ENCODE data around the gene MAPK12.

The MAPK12 gene

GRCh38 chr22:50307890-50308596, 46.6 kb upstream of the MAPK12 start:
- no peak for TF ChIP-seq CTCF (conservative IDR thresholded peaks at IDR 0.05; ENCODE audit: low read depth, low read length)
- H3K4me3 ChIP-seq (ENCODE audit: low read depth, low read length): no peak overlapping the region
- DNase-seq (ENCODE audit: low read depth): no peak

DNA sequence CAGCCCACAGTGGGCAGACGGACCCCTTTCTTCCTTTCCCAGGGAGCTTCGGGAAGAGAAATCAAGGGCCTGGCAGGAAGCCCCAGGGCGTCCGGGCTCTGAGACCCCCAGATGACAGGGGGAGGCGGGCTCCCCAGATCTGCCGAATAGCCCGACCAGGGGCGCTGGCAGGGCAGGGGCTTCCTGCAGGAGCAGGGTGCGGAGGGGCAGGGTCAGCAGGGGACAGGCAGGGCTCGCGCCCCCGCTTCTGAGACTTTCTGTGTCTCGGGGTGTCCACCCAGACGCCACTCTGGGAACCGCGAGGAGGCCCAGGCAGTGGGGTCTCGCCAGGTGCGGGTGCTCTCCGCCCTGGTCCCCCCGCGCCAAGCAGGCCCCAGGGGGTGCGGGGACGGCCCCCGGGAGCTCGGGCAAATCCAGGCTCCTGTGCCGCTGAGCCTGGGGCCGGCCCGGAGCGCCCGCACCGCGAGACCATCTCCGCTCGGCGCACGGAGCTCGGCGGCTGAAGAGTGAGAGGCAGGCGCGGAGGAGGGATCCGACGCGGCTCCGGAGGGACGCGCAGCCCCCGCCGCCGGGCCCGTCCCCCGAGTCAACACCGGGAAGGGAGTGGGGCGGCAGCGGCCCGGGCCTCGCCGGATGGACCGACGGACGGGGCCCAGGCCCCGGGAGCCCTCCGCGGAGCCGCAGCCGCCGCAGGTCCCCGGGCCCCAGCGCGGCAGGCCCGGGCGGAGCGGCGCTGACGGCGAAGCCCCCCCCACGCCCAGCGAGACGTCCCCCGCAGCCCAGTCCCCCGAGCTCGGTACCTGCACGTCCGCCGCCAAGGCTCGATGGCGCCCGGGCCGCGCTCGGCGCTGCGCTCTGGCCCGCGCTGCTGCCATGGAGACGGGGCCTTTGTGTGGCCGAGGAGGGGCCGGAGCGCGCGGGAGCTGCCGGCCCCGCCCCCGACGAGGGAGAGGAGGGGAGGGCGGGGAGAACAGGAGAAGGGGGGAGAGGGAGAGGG, 45.6 kb upstream of the MAPK12 start, which contains the start of gene PLXNB2:
PLXNB2 (minus strand) TSS at position 894 of the 997 bp plus-strand sequence. CDS start 17,062 bp downstream, outside the sequence.
- H3K4me3 ChIP-seq (ENCODE audit: low read depth, low read length): peak within 1 kb of the TSS; percentile 81
- DNase-seq (ENCODE audit: low read depth): peak; percentile 83
- TF ChIP-seq CTCF (conservative IDR thresholded peaks at IDR 0.05; ENCODE audit: low read depth, low read length): no peak

GRCh38 chr22:50305923-50306566, 44.6 kb upstream of the MAPK12 start:
- H3K4me3 ChIP-seq (ENCODE audit: low read depth, low read length): peak overlapping the region; percentile 81
- no peak for TF ChIP-seq CTCF (conservative IDR thresholded peaks at IDR 0.05; ENCODE audit: low read depth, low read length)
- DNase-seq (ENCODE audit: low read depth): peak; percentile 80

- DNase-seq (ENCODE audit: low read depth): no peak
- no peak for TF ChIP-seq CTCF (conservative IDR thresholded peaks at IDR 0.05; ENCODE audit: low read depth, low read length)
- H3K4me3 ChIP-seq (ENCODE audit: low read depth, low read length): peak overlapping the region; percentile 81
Measured at GRCh38 chr22:50305393-50305922, 44.0 kb upstream of the MAPK12 start.

DNA sequence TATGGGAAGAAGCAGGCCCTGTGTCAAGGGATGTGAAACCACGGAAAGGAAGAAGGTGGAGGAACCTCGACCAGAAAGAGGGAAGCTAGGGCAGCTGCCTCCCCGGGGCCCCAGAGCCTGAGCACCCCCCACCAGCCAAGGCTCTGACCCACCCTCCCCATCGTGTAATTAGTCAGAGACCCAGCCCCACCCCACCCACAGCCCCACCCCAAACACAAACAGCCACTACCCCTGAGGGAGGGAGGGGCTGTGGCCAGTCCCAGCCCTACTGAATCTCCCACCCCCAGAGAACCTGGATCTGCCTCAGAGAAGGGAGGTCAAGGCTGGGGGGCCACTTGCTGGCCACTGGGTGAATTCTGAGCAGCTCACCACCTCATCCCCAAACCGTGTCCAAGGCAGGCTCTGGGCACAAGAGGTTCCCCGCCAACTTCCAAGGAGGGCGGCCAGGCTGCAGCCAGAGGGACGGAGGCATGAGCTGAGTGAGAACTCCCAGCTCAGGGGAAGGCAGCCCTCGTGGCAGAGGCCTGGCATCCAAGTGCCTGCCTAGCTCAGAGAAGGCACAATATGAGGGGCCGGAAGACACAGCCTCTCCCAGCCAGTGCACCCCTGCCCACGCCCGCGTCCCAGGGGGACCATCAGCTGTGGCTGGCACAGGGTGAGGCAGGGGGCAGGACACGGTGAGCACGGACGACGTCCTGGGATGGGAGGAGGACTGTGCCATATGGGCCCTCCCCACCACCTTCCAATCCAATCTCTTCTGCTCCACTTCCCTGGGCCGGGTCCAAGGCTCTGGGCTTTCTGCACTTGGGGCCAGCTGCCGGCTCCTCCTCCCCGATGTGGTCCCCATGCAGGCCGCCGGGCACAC, 43.3 kb upstream of the MAPK12 start:
- no peak for DNase-seq (ENCODE audit: low read depth)
- H3K4me3 ChIP-seq (ENCODE audit: low read depth, low read length): peak overlapping the region; percentile 81
- no peak for TF ChIP-seq CTCF (conservative IDR thresholded peaks at IDR 0.05; ENCODE audit: low read depth, low read length)

Data from choroid plexus epithelial cell (primary cell).